ENCODE measurements around the gene DAPK3. TPM values are rescaled to one million over a fixed set of nuclear protein-coding genes. Genes with fewer than 3 reads are reported as not detected.
A peak's percentile ranks its signal among the peaks of the same experiment; 100 is the strongest.

DAPK3 gene
- polyA plus RNA-seq (2013, experiment 1 of 2): 83.5 TPM
- 80.6 TPM for polyA plus RNA-seq (2013, experiment 2 of 2)

GRCh38 chr19:3970808-3971598 is at the start of gene DAPK3:
TSS of gene DAPK3 (minus strand) at chr19:3971099. CDS start at chr19:3969735, 1,364 bp downstream.
- Histone ChIP-seq H3K9ac (ENCODE audit: low read length) (peak within 1 kb of the TSS; percentile 89), H3K27ac (ENCODE audit: low read length, poor library complexity, severe bottlenecking) (peak within 1 kb of the TSS; percentile 100), H4K8ac (ENCODE audit: low read length) (peak within 1 kb of the TSS; percentile 75), H3K14ac (ENCODE audit: low read length in 2 of 2) (peak within 1 kb of the TSS; percentile 97 to 98), H3K9me3 (ENCODE audit: control insufficient read depth, low read length) (no peaks in the 10 kb centered on the region), H3K23ac (ENCODE audit: low read length in 2 of 2) (peak within 1 kb of the TSS; percentile 60 to 92), H3K79me1 (replicated peaks; ENCODE audit: low read length, poor library complexity, severe bottlenecking) (no peaks in the 10 kb centered on the region), H2AK5ac (ENCODE audit: low read length, severe bottlenecking) (peak within 1 kb of the TSS; percentile 99), H3K36me3 (ENCODE audit: control insufficient read depth in 1 of 2, insufficient read depth in 2 of 2, low read depth in 1 of 2, low read length in 2 of 2) (peaks cover 39 to 40% of the 10 kb centered on the region in 2 experiments), H4K91ac (ENCODE audit: low read length) (peak within 1 kb of the TSS; percentile 83), H2AFZ (ENCODE audit: low read depth, low read length) (peak within 1 kb of the TSS; percentile 7), H3K4me3 (ENCODE audit: insufficient read depth in 1 of 2, low read depth in 1 of 2, low read length in 2 of 2) (peak within 1 kb of the TSS; percentile 79 to 97), H3K4me1 (ENCODE audit: control insufficient read depth, insufficient read depth, low read depth, low read length) (peaks cover 26% of the 10 kb centered on the region), H3K4me2 (ENCODE audit: low read length, poor library complexity, severe bottlenecking) (peak within 1 kb of the TSS; percentile 92), H2BK5ac (ENCODE audit: low read depth, low read length, poor library complexity, severe bottlenecking) (peak within 1 kb of the TSS; percentile 94), H2BK15ac (ENCODE audit: low read depth, poor library complexity, severe bottlenecking) (peak within 1 kb of the TSS; percentile 52), H3K27me3 (ENCODE audit: control insufficient read depth in 1 of 2, insufficient read depth in 1 of 2, low read length in 2 of 2) (no peaks in the 10 kb centered on the region), H3K18ac (ENCODE audit: low read depth in 1 of 2, low read length in 2 of 2) (peak within 1 kb of the TSS; percentile 95 to 99), H3K4ac (ENCODE audit: low read depth in 1 of 2, low read length in 2 of 2) (peak within 1 kb of the TSS; percentile 87 to 92), H2BK12ac (ENCODE audit: low read length in 2 of 2) (peak within 1 kb of the TSS; percentile 78 to 86), H2BK120ac (ENCODE audit: low read depth, low read length) (peak within 1 kb of the TSS; percentile 98)
- DNase-seq: peak; percentile 98
- under 1% methylated on average over 73 of the region's 73 CpGs for WGBS

- H2BK5ac ChIP-seq (ENCODE audit: low read depth, low read length, poor library complexity, severe bottlenecking): no peak overlapping the region
- H2AFZ ChIP-seq (ENCODE audit: low read depth, low read length): no peak overlapping the region
- H3K27me3 ChIP-seq (ENCODE audit: control insufficient read depth in 1 of 2, insufficient read depth in 1 of 2, low read length in 2 of 2): no peaks in the 10 kb centered on the region
- no peak overlapping the region for H3K4ac ChIP-seq (ENCODE audit: low read depth in 1 of 2, low read length in 2 of 2)
- H3K27ac ChIP-seq (ENCODE audit: low read length, poor library complexity, severe bottlenecking): no peak overlapping the region
- DNase-seq: no peak
- no peak overlapping the region for H3K23ac ChIP-seq (ENCODE audit: low read length in 2 of 2)
- no peak overlapping the region for H3K14ac ChIP-seq (ENCODE audit: low read length in 2 of 2)
- no peak overlapping the region for H2BK120ac ChIP-seq (ENCODE audit: low read depth, low read length)
- H2BK15ac ChIP-seq (ENCODE audit: low read depth, poor library complexity, severe bottlenecking): no peak overlapping the region
- H2BK12ac ChIP-seq (ENCODE audit: low read length in 2 of 2): no peak overlapping the region
- no peak overlapping the region for H3K18ac ChIP-seq (ENCODE audit: low read depth in 1 of 2, low read length in 2 of 2)
- no peak overlapping the region for H4K8ac ChIP-seq (ENCODE audit: low read length)
- WGBS: 93% methylated on average over 17 of the region's 17 CpGs
- no peak overlapping the region for H2AK5ac ChIP-seq (ENCODE audit: low read length, severe bottlenecking)
- no peak overlapping the region for H4K91ac ChIP-seq (ENCODE audit: low read length)
- peaks cover 34% of the 10 kb centered on the region for H3K4me1 ChIP-seq (ENCODE audit: control insufficient read depth, insufficient read depth, low read depth, low read length)
- H3K9ac ChIP-seq (ENCODE audit: low read length): no peak overlapping the region
- H3K4me2 ChIP-seq (ENCODE audit: low read length, poor library complexity, severe bottlenecking): no peak overlapping the region
- H3K4me3 ChIP-seq (ENCODE audit: insufficient read depth in 1 of 2, low read depth in 1 of 2, low read length in 2 of 2): no peak overlapping the region
- H3K36me3 ChIP-seq (ENCODE audit: control insufficient read depth in 1 of 2, insufficient read depth in 2 of 2, low read depth in 1 of 2, low read length in 2 of 2): peaks cover 26 to 72% of the 10 kb centered on the region in 2 experiments
- no peaks in the 10 kb centered on the region for H3K9me3 ChIP-seq (ENCODE audit: control insufficient read depth, low read length)
- H3K79me1 ChIP-seq (replicated peaks; ENCODE audit: low read length, poor library complexity, severe bottlenecking): peaks cover 48% of the 10 kb centered on the region
Measured at GRCh38 chr19:4019578-4019977, 48.7 kb upstream of the DAPK3 start.

- no peak overlapping the region for H2BK120ac ChIP-seq (ENCODE audit: low read depth, low read length)
- H3K4me1 ChIP-seq (ENCODE audit: control insufficient read depth, insufficient read depth, low read depth, low read length): peaks cover 37% of the 10 kb centered on the region
- no peak overlapping the region for H3K9ac ChIP-seq (ENCODE audit: low read length)
- H4K8ac ChIP-seq (ENCODE audit: low read length): no peak overlapping the region
- no peaks in the 10 kb centered on the region for H3K27me3 ChIP-seq (ENCODE audit: control insufficient read depth in 1 of 2, insufficient read depth in 1 of 2, low read length in 2 of 2)
- DNase-seq: no peak
- no peak overlapping the region for H2BK5ac ChIP-seq (ENCODE audit: low read depth, low read length, poor library complexity, severe bottlenecking)
- no peak overlapping the region for H3K27ac ChIP-seq (ENCODE audit: low read length, poor library complexity, severe bottlenecking)
- no peak overlapping the region for H3K4me3 ChIP-seq (ENCODE audit: insufficient read depth in 1 of 2, low read depth in 1 of 2, low read length in 2 of 2)
- peaks cover 47% of the 10 kb centered on the region for H3K79me1 ChIP-seq (replicated peaks; ENCODE audit: low read length, poor library complexity, severe bottlenecking)
- no peak overlapping the region for H3K23ac ChIP-seq (ENCODE audit: low read length in 2 of 2)
- WGBS: 95% methylated on average over 19 of the region's 19 CpGs
- H2BK12ac ChIP-seq (ENCODE audit: low read length in 2 of 2): no peak overlapping the region
- no peak overlapping the region for H3K4me2 ChIP-seq (ENCODE audit: low read length, poor library complexity, severe bottlenecking)
- no peak overlapping the region for H4K91ac ChIP-seq (ENCODE audit: low read length)
- H3K18ac ChIP-seq (ENCODE audit: low read depth in 1 of 2, low read length in 2 of 2): no peak overlapping the region
- peaks cover 28 to 72% of the 10 kb centered on the region in 2 experiments for H3K36me3 ChIP-seq (ENCODE audit: control insufficient read depth in 1 of 2, insufficient read depth in 2 of 2, low read depth in 1 of 2, low read length in 2 of 2)
- H2AFZ ChIP-seq (ENCODE audit: low read depth, low read length): no peak overlapping the region
- H3K14ac ChIP-seq (ENCODE audit: low read length in 2 of 2): no peak overlapping the region
- H2BK15ac ChIP-seq (ENCODE audit: low read depth, poor library complexity, severe bottlenecking): no peak overlapping the region
- H3K4ac ChIP-seq (ENCODE audit: low read depth in 1 of 2, low read length in 2 of 2): no peak overlapping the region
- H2AK5ac ChIP-seq (ENCODE audit: low read length, severe bottlenecking): no peak overlapping the region
- no peaks in the 10 kb centered on the region for H3K9me3 ChIP-seq (ENCODE audit: control insufficient read depth, low read length)
Measured at GRCh38 chr19:4018775-4019504, 48.0 kb upstream of the DAPK3 start.

GRCh38 chr19:4018140-4018613 is 47.3 kb upstream of the DAPK3 start:
- Histone ChIP-seq H3K9ac (ENCODE audit: low read length) (no peak overlapping the region), H3K23ac (ENCODE audit: low read length in 2 of 2) (no peak overlapping the region), H3K4ac (ENCODE audit: low read depth in 1 of 2, low read length in 2 of 2) (no peak overlapping the region), H3K27ac (ENCODE audit: low read length, poor library complexity, severe bottlenecking) (no peak overlapping the region), H3K18ac (ENCODE audit: low read depth in 1 of 2, low read length in 2 of 2) (no peak overlapping the region), H3K79me1 (replicated peaks; ENCODE audit: low read length, poor library complexity, severe bottlenecking) (peaks cover 47% of the 10 kb centered on the region), H3K14ac (ENCODE audit: low read length in 2 of 2) (no peak overlapping the region), H3K9me3 (ENCODE audit: control insufficient read depth, low read length) (no peaks in the 10 kb centered on the region), H3K27me3 (ENCODE audit: control insufficient read depth in 1 of 2, insufficient read depth in 1 of 2, low read length in 2 of 2) (no peaks in the 10 kb centered on the region), H3K36me3 (ENCODE audit: control insufficient read depth in 1 of 2, insufficient read depth in 2 of 2, low read depth in 1 of 2, low read length in 2 of 2) (peaks cover 35 to 72% of the 10 kb centered on the region in 2 experiments), H2AK5ac (ENCODE audit: low read length, severe bottlenecking) (no peak overlapping the region), H2BK12ac (ENCODE audit: low read length in 2 of 2) (no peak overlapping the region), H2BK5ac (ENCODE audit: low read depth, low read length, poor library complexity, severe bottlenecking) (no peak overlapping the region), H4K91ac (ENCODE audit: low read length) (no peak overlapping the region), H2BK15ac (ENCODE audit: low read depth, poor library complexity, severe bottlenecking) (no peak overlapping the region), H3K4me1 (ENCODE audit: control insufficient read depth, insufficient read depth, low read depth, low read length) (peaks cover 37% of the 10 kb centered on the region), H3K4me2 (ENCODE audit: low read length, poor library complexity, severe bottlenecking) (no peak overlapping the region), H3K4me3 (ENCODE audit: insufficient read depth in 1 of 2, low read depth in 1 of 2, low read length in 2 of 2) (no peak overlapping the region), H2BK120ac (ENCODE audit: low read depth, low read length) (no peak overlapping the region), H4K8ac (ENCODE audit: low read length) (no peak overlapping the region), H2AFZ (ENCODE audit: low read depth, low read length) (no peak overlapping the region)
- WGBS: 98% methylated on average over 19 of the region's 22 CpGs
- DNase-seq: no peak

Measured in mesenchymal stem cell (in vitro differentiated cells and primary cell).